ENCODE measurements around the gene NRBP1.

- TF ChIP-seq CTCF (IDR thresholded peaks at IDR 0.05; ENCODE audit: low read depth, low read length): no peak
- no peak for TF ChIP-seq EZH2phosphoT487 (IDR thresholded peaks at IDR 0.05; ENCODE audit: low read depth)
Measured at GRCh38 chr2:27421660-27422250, 6.7 kb upstream of the NRBP1 start.

All from OCI-LY3 (cell line).